ENCODE data around the gene PNMT. TPM values are rescaled to one million over a fixed set of nuclear protein-coding genes. Genes with fewer than 3 reads are reported as not detected.
A peak's percentile ranks its signal among the peaks of the same experiment; 100 is the strongest.

PNMT gene
- total and polyA plus RNA-seq, 4 donors = 0.99 to 6.2 (median 5.9) TPM

DNA sequence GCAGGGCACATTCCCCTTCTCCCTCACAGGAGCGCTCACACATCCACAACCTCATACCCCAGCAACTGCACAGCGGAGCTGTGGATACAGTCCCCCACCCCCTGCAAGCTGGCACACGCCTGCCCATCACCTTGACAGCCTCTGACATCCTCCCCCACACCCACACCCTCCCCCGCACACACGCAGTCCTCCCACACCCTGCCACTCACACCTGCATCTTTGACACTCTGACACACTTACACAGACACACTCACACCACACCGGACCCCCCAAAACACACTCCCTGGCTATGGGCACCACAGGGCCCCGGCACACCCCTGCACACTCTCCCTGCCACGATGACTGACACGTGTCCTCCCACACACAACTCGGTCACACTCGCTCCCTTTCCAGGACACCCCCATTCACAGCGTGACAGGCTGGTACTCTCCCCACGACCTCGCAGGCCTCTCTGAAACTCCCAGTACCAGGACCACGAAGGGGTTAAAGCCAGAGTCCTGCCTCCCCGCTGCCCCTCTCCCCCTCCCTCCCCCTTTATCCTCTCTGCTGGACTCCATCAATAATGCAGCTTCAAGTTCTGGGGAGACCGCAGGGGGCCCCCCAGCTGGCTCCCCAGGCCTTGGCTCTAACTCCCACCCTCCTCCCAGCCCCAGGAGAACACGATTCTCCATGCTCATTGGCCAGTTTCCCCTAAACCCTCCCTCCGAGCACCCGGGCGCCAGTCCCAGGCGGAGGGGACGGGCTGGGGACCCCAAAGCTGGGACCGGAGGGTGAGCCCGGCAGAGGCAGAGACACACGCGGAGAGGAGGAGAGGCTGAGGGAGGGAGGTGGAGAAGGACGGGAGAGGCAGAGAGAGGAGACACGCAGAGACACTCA is 41.8 kb upstream of the PNMT start, which contains the start of gene PPP1R1B:
TSS of gene PPP1R1B (plus strand) at position 782 of the 876 bp plus-strand sequence. CDS start 441 bp downstream, outside the sequence.
- H3K4me3 ChIP-seq (ENCODE audit: low read depth, low read length) = peak within 1 kb of the TSS; percentile 51

DNA sequence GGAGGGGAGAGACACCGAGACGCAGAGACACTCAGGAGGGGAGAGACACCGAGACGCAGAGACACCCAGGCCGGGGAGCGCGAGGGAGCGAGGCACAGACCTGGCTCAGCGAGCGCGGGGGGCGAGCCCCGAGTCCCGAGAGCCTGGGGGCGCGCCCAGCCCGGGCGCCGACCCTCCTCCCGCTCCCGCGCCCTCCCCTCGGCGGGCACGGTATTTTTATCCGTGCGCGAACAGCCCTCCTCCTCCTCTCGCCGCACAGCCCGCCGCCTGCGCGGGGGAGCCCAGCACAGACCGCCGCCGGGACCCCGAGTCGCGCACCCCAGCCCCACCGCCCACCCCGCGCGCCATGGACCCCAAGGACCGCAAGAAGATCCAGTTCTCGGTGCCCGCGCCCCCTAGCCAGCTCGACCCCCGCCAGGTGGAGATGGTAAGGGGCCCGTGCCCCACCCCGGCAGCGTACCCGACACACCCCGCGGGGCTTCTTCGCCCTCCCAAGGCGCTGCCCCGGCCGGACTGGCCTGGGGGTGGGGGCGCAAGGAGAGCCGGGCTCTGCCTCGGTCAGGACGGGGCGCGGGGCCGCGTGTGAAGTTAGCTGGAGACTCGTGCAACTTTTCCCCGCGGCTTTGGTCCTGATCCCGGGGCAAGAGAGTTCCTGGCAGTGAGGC is 41.1 kb upstream of the PNMT start:
- no peak overlapping the region for H3K27ac ChIP-seq (ENCODE audit: low read depth, low read length)
- peaks cover 8% of the 10 kb centered on the region for H3K36me3 ChIP-seq (ENCODE audit: control insufficient read depth, insufficient read depth, low read length)
- H3K4me3 ChIP-seq (ENCODE audit: low read depth, low read length) = peak overlapping the region; percentile 51
- H3K4me1 ChIP-seq (ENCODE audit: control insufficient read depth, insufficient read depth, low read length) = peaks cover 71% of the 10 kb centered on the region
- H3K9me3 ChIP-seq (ENCODE audit: control insufficient read depth, insufficient read depth, low read length) = no peaks in the 10 kb centered on the region
- no peak for DNase-seq (ENCODE audit: low read depth in 4 of 6, low spot score in 6 of 6)
- WGBS (ENCODE audit: insufficient coverage) = under 1% methylated on average over 72 of the region's 72 CpGs
- peaks cover 32% of the 10 kb centered on the region for H3K27me3 ChIP-seq (ENCODE audit: control insufficient read depth, insufficient read depth, low read length)

More for the DNA sequence above, 41.8 kb upstream of the PNMT start, which contains the start of gene PPP1R1B:
- Histone ChIP-seq H3K4me1 (ENCODE audit: control insufficient read depth, insufficient read depth, low read length) (peaks cover 71% of the 10 kb centered on the region), H3K9me3 (ENCODE audit: control insufficient read depth, insufficient read depth, low read length) (no peaks in the 10 kb centered on the region), H3K27me3 (ENCODE audit: control insufficient read depth, insufficient read depth, low read length) (peaks cover 32% of the 10 kb centered on the region), H3K36me3 (ENCODE audit: control insufficient read depth, insufficient read depth, low read length) (peaks cover 5% of the 10 kb centered on the region), H3K27ac (ENCODE audit: low read depth, low read length) (no peak within 1 kb of the TSS)
- DNase-seq (ENCODE audit: low read depth in 4 of 6, low spot score in 6 of 6) = peak in 2 of 6 donors; percentile 68 to 84
- WGBS (ENCODE audit: insufficient coverage) = 10% methylated on average over 29 of the region's 29 CpGs

DNA sequence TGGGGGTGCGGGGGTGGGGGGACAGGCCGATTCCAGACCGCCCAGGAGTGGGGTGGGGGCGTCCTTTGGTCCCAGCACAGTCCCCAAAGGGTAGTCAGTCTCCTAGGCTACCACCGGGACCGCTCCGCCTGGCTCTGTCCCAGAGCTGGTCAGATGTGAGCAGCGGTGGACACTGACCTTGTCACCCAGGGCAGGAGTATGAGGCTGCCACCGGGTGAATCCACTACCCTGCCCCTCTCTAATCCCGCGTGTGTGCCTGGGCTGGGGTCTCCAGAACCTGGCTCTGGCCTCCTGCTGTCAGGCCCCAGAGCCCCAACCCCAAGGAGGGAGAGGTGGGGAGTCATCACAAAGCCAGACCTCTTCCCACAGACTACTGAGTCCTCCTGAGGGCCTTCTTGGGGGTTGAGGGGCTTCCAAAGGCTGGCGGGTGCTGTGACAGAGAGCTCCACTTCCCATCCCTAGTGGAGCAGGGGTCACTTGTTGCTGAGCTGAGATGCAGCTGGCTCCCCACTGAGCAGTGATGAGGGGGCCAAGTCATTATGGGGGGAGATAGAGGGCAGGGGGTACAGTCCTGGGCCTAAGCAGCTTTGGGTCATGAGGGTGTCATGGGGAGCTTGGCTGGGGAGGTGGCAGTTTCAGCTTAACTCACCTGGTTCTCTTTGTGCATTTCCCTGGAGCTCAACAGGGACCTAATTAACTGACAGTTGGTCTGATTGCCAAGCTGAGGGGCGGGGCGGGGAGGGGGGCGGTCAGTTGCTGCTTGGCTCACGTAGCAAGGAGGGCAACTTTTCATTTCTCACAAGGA is 40.3 kb upstream of the PNMT start:
- no peaks in the 10 kb centered on the region for H3K9me3 ChIP-seq (ENCODE audit: control insufficient read depth, insufficient read depth, low read length)
- WGBS (ENCODE audit: insufficient coverage) = 15% methylated on average over 12 of the region's 16 CpGs
- H3K4me3 ChIP-seq (ENCODE audit: low read depth, low read length) = peak overlapping the region; percentile 51
- peaks cover 8% of the 10 kb centered on the region for H3K36me3 ChIP-seq (ENCODE audit: control insufficient read depth, insufficient read depth, low read length)
- no peak for DNase-seq (ENCODE audit: low read depth in 4 of 6, low spot score in 6 of 6)
- H3K27ac ChIP-seq (ENCODE audit: low read depth, low read length) = no peak overlapping the region
- H3K27me3 ChIP-seq (ENCODE audit: control insufficient read depth, insufficient read depth, low read length) = peaks cover 32% of the 10 kb centered on the region
- peaks cover 76% of the 10 kb centered on the region for H3K4me1 ChIP-seq (ENCODE audit: control insufficient read depth, insufficient read depth, low read length)

DNA sequence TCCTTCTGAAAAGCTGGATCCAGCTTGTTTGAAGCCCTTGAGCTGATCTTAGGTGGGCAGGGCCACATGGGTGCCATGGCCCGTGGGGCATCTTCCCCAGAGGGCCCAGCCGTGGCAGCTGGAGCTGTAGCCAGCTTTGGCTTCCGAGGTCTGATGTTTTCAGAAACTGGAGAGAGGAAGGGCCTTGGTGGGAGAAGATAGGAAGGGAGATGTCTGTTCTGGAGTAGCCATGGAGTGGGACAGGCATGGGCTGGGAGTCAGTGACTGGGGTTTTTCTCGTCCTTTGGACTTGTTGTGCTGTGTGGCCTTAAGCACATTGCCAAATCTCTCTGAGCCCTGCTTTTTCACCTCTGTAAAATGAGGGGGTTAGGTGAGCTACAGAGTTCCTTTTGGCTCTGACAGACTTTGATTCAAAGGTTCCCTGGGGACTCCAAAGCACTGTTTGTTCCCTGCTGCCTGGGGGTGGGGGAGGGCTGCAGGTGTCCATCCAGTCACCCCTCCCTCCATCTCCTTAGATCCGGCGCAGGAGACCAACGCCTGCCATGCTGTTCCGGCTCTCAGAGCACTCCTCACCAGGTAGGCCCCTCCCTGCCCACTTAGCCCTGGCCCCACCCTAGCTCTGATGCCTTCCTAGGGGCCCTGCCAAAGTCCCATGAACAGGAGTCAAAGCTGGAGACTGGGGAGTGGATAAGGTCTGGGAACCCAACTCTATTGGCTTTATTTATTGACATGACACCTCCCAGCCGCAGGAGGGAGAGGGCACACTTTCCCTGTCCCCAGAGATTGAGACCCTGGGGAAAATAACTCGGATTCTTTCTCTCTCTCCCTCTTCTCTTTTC is 39.4 kb upstream of the PNMT start:
- Histone ChIP-seq H3K9me3 (ENCODE audit: control insufficient read depth, insufficient read depth, low read length) (no peaks in the 10 kb centered on the region), H3K27ac (ENCODE audit: low read depth, low read length) (no peak overlapping the region), H3K4me1 (ENCODE audit: control insufficient read depth, insufficient read depth, low read length) (peaks cover 78% of the 10 kb centered on the region), H3K27me3 (ENCODE audit: control insufficient read depth, insufficient read depth, low read length) (peaks cover 32% of the 10 kb centered on the region), H3K4me3 (ENCODE audit: low read depth, low read length) (peak overlapping the region; percentile 51), H3K36me3 (ENCODE audit: control insufficient read depth, insufficient read depth, low read length) (peaks cover 8% of the 10 kb centered on the region)
- WGBS (ENCODE audit: insufficient coverage) = 50% methylated on average over 4 of the region's 10 CpGs
- DNase-seq (ENCODE audit: low read depth in 4 of 6, low spot score in 6 of 6) = no peak

DNA sequence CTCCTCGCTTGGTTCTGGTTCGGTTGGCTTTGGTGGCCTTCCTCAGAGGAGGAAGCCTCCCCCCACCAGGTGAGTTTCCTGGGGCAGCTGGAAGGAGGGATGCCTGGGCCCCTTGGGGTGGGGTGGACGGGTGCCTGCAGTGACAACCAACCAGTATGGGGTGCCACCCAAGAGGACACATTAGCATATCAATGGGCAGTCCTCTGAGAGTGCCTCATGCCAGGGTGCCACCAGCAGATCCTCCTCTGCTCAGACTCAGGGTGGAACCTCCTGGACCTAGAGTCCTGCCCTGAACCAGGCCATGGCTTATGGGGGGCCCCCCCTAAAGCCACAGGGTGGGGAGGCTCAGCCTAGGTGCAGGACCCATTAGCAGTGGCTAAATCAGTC is 38.8 kb upstream of the PNMT start:
- Histone ChIP-seq H3K9me3 (ENCODE audit: control insufficient read depth, insufficient read depth, low read length) (no peaks in the 10 kb centered on the region), H3K4me3 (ENCODE audit: low read depth, low read length) (no peak overlapping the region), H3K36me3 (ENCODE audit: control insufficient read depth, insufficient read depth, low read length) (peaks cover 8% of the 10 kb centered on the region), H3K4me1 (ENCODE audit: control insufficient read depth, insufficient read depth, low read length) (peaks cover 83% of the 10 kb centered on the region), H3K27me3 (ENCODE audit: control insufficient read depth, insufficient read depth, low read length) (peaks cover 32% of the 10 kb centered on the region), H3K27ac (ENCODE audit: low read depth, low read length) (no peak overlapping the region)
- DNase-seq (ENCODE audit: low read depth in 4 of 6, low spot score in 6 of 6) = no peak
- WGBS (ENCODE audit: insufficient coverage) = 67% methylated on average over 1 of the region's 3 CpGs

DNA sequence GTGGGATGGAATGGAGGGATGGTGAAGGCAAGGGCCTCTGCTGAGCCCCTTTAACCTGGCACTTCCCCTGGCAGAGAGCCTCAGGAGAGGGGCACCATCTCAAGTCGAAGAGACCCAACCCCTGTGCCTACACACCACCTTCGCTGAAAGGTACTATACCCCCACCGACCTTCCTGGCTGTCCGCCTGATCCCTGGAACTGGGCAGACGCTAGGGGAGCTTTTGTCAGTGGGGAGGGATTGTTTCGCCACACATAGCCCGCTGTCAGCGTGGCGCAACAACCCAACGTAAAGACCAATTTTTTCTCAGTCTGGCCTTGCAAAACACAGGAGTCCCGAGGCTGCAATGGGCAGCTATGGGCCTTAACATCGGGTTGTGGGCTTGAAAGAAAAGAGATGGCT is 38.4 kb upstream of the PNMT start:
- H3K36me3 ChIP-seq (ENCODE audit: control insufficient read depth, insufficient read depth, low read length) = peaks cover 8% of the 10 kb centered on the region

DNA sequence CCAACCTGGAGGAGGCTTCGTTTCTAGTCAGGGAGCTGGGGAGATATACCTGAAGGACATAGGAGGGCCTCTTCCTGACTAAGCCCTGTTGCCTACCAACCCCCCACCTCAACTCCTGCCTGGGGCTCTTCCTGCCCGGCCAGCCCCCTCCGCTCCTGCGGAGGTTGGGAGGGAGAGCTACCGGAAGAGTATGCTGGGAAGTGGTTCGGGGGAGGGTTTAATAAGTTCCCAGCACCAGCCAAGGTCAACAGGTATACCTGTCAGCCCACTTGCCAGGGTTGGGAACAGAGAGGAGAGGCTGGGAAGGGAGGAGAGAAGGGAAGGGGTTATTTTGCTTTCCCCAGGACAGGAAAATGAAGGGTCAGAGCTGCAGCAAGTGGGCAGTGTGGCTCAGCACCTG is 36.9 kb upstream of the PNMT start:
- Histone ChIP-seq H3K4me1 (ENCODE audit: control insufficient read depth, insufficient read depth, low read length) (peaks cover 71% of the 10 kb centered on the region), H3K27me3 (ENCODE audit: control insufficient read depth, insufficient read depth, low read length) (peaks cover 21% of the 10 kb centered on the region), H3K9me3 (ENCODE audit: control insufficient read depth, insufficient read depth, low read length) (no peaks in the 10 kb centered on the region), H3K36me3 (ENCODE audit: control insufficient read depth, insufficient read depth, low read length) (peaks cover 11% of the 10 kb centered on the region), H3K27ac (ENCODE audit: low read depth, low read length) (no peak overlapping the region), H3K4me3 (ENCODE audit: low read depth, low read length) (no peak overlapping the region)
- 63% methylated on average over 4 of the region's 6 CpGs for WGBS (ENCODE audit: insufficient coverage)
- DNase-seq (ENCODE audit: low read depth in 4 of 6, low spot score in 6 of 6) = no peak

More for the DNA sequence above, 38.4 kb upstream of the PNMT start:
- Histone ChIP-seq H3K4me3 (ENCODE audit: low read depth, low read length) (no peak overlapping the region), H3K27ac (ENCODE audit: low read depth, low read length) (no peak overlapping the region), H3K4me1 (ENCODE audit: control insufficient read depth, insufficient read depth, low read length) (peaks cover 84% of the 10 kb centered on the region), H3K9me3 (ENCODE audit: control insufficient read depth, insufficient read depth, low read length) (no peaks in the 10 kb centered on the region), H3K27me3 (ENCODE audit: control insufficient read depth, insufficient read depth, low read length) (peaks cover 29% of the 10 kb centered on the region)
- WGBS (ENCODE audit: insufficient coverage) = 71% methylated on average over 8 of the region's 12 CpGs
- no peak for DNase-seq (ENCODE audit: low read depth in 4 of 6, low spot score in 6 of 6)

DNA sequence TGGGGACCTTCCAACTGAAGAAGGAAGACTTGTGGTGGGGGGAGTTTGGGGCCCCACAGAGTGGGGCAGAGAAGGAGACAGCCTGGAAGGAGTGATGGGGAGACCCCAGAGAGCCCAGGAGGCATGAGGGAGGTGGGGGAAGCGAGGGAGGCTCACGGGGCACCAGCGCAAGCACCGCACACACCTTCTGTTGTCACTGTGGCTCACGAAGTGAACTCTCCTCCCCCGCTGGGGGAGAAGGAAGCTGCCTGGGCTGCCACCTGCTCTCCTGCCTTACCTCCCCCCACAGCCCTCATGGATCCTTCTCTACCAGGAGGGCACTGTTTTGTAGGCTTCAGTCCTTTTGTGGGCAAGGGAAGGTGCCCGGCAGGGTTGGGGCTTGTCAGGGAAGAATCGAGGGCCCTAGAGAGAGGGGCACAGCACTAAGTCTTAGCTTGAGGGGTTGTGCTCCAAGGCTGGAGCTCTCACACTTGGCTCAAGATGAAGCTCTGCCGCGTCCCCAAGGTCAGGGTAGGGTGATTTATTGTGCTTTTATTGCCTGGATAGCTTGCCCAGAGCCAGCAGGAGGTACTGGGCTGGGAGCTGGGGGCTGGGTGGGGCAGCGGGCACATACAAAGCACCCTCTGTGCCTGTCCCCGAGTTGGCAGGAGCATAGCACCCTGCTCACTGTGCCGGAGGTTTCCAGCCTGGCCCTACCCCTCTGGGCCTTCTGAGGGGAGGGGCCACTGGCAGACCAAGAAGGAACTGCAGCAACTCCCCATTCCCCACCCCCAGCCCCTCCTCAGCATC is 35.9 kb upstream of the PNMT start:
- DNase-seq (ENCODE audit: low read depth in 4 of 6, low spot score in 6 of 6) = peak in 3 of 6 donors; percentile 60 to 87 (median 82)
- WGBS (ENCODE audit: insufficient coverage) = 23% methylated on average over 10 of the region's 13 CpGs
- Histone ChIP-seq H3K27me3 (ENCODE audit: control insufficient read depth, insufficient read depth, low read length) (peaks cover 14% of the 10 kb centered on the region), H3K36me3 (ENCODE audit: control insufficient read depth, insufficient read depth, low read length) (peaks cover 11% of the 10 kb centered on the region), H3K4me3 (ENCODE audit: low read depth, low read length) (no peak overlapping the region), H3K9me3 (ENCODE audit: control insufficient read depth, insufficient read depth, low read length) (no peaks in the 10 kb centered on the region), H3K27ac (ENCODE audit: low read depth, low read length) (peak overlapping the region; percentile 85), H3K4me1 (ENCODE audit: control insufficient read depth, insufficient read depth, low read length) (peaks cover 68% of the 10 kb centered on the region)

All from spinal cord (tissue), 10 donors.